HG03432 (cell line): ENCODE data around the gene VWC2.
"Not testable (repeated sequence)": the region's sequence is repeated elsewhere in the genome, so short reads cannot be mapped to it uniquely, and the experiment has no call there.

Source experiments
- ATAC-seq: cut with Tn5 transposase; IDR thresholded peaks from one replicate; pipeline ENCODE4 v1.9.1; 2021; ENCODE audit warnings: mild to moderate bottlenecking, moderate library complexity; ENCODE audit not compliant: unreplicated experiment

Gene VWC2

DNA sequence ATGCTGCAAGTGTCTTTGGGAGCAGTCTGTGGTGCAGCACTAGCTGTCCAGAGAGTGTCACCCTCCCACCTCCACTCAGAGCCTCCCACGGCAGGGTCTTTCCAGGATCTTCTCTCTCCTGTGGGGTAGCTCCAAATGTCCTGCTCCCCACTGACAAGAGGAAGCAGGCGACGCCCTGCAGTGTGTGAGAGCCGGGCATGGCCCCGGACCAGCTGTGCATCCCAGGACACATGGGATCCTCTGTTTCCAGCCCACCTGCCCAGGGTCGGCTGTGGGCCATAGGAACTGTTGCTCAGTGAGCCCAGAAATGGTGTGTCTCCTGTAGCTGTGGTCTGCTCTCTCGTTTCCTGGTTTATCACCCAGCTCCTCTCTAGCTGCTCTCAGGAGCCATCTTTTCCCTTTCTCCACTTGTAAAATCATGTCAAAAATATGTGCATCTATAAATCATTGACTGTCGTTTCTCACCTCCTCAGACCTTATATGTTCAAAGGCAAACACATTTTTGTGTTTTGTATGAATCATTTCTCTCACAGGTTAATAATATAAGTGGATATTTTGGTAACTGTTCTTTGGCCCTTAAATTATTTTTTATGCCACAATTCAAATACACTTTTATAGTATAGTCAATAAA, 74.9 kb downstream of the VWC2 start:
- no peak for ATAC-seq

GRCh38 chr7:49850921-49851613, 77.6 kb downstream of the VWC2 start:
- no peak for ATAC-seq

- ATAC-seq: not testable (repeated sequence)
Observed at GRCh38 chr7:49851614-49851934, 78.1 kb downstream of the VWC2 start.

DNA sequence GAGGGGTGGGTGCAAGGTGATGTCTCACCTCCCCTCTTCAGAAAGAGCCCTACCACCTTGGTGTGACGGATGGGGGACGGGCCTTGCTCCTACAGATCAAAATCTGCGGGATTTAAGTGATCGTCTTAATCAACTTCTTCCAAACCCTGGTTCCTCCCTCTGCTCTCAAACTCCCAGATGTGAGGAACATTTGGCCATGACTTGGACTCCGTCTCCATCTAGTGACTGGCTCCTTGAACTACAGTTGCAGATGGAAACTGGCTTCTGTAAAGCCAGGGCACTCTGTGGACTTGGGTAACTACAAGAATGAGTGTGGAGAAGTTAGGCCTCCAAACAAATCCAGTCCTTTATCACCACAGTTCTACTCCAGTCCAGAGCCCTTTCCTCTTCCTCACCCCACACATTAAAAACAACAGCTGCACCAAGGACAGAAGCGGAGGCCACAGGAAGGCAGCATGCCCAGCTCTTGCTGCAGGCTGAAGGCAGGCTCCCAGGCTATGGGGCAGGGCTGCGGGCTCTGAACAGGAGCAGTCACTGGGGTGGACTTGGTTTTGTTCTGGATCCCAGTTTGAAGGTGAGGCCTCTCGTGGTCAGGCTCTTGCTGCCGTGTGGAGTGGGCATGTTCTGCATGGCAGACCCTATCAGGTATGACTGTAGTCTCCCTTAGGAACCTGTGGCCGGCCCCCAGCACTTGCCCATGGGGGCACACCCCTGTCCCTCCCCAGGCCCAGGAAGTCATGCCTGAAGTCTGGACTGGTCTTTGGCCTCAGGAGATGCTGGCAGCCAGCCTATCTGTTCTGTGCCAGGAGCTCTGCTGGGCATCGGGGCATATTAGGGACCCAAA, 79.4 kb downstream of the VWC2 start:
- peak; percentile 88 for ATAC-seq

DNA sequence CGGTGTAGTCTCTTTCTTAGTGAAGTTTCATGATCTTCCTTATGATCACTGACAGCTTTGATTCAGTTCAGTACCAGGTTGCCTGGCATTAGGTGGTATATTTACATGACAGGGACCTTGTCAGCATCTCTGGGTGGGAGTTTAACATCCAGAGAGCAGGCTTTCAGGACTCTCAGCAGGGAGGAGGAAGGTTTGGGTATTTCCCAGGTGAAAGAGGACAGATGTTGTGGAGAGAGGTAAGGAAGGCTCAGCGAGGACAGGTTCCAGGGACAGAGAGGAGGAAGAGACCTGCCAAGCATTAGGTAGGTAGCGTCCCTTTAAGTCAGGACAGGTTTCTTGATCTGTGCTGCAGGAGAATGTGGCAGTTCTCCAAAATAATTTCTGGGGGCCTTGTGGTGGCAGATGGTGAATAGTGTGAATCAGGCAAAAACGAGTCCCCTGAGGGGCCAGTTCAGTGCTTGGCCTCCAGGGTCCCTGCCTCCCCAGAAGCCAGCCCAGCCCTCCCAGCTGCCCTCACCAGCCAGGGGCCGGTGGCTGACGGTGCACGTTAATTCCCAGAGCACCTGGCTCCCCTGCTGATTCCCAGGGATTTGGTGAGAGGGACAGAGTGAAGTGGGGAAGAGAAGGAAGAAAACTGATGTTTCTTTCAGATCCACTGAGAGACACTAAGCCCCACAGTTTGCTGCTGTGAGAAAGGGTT, 82.0 kb downstream of the VWC2 start:
- ATAC-seq: no peak

DNA sequence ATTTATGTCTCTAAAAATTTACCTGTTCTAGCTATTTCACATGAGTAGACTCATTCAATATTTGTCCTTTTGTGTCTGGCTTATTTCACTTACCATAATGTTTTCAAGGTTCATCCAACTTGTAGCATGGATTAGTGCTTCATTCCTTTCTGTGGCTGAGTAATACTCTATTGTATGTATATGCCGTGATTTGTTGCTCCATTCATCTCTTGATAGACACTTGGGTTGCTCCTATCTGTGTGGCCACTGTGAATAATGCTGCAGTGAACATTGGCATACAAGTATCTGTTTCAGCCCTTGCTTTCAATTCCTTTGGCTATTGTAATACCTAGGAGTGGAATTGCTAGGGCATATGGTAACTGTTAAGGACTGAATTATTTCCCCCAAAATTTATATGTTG, 86.9 kb downstream of the VWC2 start:
- ATAC-seq: no peak

DNA sequence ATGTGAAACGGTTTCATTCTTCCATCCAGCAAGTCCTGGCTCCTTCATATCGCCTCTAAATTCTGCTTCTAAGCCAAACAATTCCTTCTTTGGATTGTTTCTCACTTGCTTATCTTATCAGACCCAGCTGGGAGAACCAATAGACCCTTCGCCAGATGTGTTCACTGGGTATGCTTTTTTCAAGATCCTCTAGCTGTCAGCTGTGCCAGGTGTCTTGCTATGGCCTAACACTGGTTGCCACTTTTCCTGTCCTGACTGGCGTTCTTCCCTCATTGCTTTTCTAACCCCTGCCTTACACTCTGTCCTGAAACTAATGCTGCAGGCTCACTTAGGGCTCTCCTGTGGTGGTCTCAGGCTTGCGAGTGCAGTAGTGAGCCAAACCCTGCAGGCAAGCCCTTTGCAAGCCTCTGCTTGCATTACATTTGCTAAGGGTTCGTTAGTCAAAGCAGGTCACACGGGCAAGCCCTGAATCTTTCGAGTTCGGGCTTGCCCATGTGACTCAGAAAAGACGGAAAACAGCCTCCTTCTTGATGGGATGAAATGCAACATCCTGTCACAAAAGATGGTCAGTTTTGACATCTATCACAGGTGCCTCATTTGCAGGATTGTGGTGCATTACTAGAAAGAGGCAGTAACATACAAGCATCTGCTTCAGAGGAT, 92.8 kb downstream of the VWC2 start:
- ATAC-seq: no peak

DNA sequence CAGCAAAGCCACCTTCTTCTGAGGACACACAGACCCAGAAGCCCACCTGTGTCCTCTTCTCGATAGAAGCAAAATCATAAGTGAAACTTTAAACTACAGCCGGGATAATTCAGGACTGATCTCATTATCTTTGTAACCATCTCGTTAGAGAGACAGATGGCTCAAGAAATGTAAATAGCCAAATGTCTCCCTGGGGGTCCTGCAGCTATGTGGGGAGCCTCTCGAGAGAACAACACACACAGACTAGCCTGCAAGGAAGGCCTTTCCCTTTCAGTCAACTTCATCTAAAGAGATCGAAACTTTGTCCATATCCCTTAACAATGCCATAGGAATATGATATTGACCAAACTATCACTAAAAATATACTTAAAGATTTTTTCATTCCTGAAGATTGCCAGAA, 93.5 kb downstream of the VWC2 start:
- no peak for ATAC-seq

- no peak for ATAC-seq
Observed at GRCh38 chr7:49873420-49873819, 100.0 kb downstream of the VWC2 start.

DNA sequence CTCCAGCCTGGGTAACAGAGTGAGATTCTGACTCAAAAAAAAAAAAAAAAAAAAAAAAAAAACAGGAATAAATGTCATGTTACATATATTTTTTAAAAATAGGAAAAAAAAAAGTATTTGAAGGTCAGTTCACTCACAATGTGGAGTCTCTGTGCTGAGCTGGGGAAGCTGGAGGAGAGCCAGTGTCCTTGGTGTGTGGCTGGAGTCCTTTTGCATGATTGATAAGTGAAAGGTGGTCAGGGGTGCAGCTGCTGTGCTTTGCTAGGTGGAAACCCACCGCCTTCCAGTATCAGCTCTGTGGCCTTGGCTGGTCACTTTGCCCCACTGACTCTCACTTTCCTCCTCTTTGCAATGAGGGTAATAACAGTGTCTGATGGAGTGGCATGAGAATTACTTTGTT, 101.9 kb downstream of the VWC2 start:
- no peak for ATAC-seq

- no peak for ATAC-seq
Observed at GRCh38 chr7:49876202-49876601, 102.8 kb downstream of the VWC2 start.

DNA sequence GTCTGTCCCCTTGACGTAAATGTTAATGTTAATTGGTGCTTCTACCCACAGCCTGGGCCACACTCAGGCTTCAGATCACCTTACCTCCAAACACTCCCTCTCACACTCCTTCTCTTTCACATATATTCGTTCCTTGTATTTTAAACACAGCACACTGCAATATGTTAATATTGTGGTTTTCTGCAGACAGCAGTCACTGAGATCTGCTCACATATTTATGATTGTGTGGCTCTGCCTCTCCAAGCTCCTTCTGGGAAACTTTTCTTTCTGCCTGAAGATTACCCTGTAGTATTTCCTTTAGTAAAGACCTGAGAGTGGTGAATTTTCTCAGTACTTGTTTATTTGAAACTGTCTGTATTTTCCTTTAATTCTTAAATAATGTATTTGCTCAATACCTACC, 104.7 kb downstream of the VWC2 start:
- ATAC-seq: no peak

- no peak for ATAC-seq
Observed at GRCh38 chr7:49878627-49879026, 105.2 kb downstream of the VWC2 start.

GRCh38 chr7:49883933-49884332, 110.5 kb downstream of the VWC2 start:
- ATAC-seq: no peak

DNA sequence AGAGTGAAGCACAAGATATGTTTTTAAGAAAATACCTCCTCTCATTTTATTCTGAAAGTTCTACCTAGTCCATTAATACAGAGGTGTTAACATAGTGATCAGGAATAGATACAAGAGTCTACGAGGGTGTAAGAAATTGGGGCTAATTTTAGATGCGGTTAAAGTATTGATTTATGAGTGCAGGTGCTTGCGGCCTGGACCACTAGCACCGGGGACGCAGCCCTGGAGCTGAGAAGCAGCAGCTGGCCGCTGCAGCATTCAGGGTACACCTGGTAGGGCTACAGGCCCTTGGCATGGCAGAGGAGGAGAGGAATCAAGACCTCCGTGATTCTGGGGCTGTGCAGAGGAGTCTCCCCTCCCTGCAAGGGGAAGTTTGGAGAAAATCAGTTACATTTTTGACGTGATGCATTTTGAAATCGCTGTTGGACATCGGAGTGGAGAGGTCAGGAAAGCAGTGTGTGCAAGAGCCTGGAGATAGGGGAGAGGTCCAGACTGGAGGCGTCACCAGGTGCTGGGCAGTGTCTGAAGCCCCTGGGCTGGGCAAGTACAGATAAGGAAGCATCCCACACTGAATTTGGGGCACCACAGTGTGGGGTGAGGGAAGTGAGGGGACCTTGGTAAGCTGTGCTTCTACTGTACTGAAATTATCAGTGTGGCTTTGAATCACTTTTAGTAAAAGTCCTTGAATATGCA, 112.3 kb downstream of the VWC2 start:
- peak; percentile 78 for ATAC-seq

DNA sequence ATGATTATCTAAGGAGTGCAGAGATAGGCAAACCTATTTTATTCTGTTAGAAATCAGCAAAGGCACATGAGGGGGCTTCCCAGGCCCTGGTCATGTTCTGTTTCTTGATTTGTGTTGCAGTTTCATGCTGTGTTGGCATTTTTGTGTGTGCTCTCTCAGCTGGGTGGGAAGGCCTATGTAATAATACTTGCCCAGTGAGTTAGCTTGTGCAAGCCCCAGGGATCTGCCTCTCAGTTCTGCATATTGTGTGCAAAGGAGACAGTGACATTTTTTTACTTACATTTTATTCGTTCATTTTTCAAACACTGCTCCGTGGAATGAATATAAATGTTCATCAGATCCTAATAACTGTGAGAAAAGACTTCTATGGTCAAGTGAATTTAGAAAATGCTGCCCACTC, 119.0 kb downstream of the VWC2 start:
- ATAC-seq: no peak

GRCh38 chr7:49893131-49893530, 119.7 kb downstream of the VWC2 start:
- ATAC-seq: no peak

DNA sequence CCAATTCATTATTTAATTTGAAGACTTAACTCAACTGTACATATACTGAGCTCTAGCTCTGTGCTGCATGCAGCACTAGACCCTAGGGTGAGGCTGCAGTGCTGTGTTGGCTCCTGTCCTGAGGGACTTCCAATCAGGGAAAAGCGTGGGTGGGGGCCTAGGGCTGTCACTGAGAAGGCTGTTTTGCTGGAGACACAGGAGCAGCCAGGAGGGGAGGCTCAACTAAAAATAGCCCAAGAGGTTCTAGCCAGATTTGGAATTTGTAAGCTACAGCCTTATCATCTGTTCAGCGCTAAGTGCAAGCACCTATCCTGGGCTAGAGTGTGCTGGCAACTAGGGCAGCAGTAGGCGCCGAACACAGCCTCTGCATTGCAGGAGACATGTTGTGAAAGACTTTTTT, 121.1 kb downstream of the VWC2 start:
- ATAC-seq: no peak

- ATAC-seq: no peak
Observed at GRCh38 chr7:49911909-49912308, 138.5 kb downstream of the VWC2 start.

DNA sequence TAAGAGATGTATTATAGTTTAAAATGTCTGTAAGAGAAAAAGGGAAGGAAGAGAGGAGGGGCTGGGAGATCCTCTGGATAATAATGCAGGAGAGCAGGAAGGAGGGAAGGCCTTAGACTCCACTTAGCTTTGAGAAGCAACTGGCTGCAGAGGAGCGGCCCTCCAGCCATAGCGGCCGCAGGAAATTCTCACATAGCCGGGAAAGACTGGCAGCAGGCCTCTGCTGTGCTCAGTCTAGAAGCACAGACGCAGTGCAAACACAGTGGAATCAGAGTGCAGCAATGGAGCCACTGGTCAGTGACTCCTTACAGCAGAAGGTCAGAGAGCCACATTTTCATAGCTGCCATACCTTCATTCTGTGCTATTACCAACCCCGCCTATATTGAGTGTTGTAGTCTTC, 153.3 kb downstream of the VWC2 start:
- no peak for ATAC-seq
